GM19468 (cell line): Measurements from ENCODE around the gene ALKAL2.
"Not testable (repeated sequence)": the region's sequence is repeated elsewhere in the genome, so short reads cannot be mapped to it uniquely, and the experiment has no call there.

Experiments used
- ATAC-seq: cut with Tn5 transposase; IDR thresholded peaks from one replicate; pipeline ENCODE4 v1.9.1; 2021; ENCODE audit warnings: mild to moderate bottlenecking, moderate library complexity, moderate number of reproducible peaks; ENCODE audit not compliant: unreplicated experiment; ENCODE audit errors: extremely low read depth

Gene ALKAL2, protein sequence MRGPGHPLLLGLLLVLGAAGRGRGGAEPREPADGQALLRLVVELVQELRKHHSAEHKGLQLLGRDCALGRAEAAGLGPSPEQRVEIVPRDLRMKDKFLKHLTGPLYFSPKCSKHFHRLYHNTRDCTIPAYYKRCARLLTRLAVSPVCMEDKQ

DNA sequence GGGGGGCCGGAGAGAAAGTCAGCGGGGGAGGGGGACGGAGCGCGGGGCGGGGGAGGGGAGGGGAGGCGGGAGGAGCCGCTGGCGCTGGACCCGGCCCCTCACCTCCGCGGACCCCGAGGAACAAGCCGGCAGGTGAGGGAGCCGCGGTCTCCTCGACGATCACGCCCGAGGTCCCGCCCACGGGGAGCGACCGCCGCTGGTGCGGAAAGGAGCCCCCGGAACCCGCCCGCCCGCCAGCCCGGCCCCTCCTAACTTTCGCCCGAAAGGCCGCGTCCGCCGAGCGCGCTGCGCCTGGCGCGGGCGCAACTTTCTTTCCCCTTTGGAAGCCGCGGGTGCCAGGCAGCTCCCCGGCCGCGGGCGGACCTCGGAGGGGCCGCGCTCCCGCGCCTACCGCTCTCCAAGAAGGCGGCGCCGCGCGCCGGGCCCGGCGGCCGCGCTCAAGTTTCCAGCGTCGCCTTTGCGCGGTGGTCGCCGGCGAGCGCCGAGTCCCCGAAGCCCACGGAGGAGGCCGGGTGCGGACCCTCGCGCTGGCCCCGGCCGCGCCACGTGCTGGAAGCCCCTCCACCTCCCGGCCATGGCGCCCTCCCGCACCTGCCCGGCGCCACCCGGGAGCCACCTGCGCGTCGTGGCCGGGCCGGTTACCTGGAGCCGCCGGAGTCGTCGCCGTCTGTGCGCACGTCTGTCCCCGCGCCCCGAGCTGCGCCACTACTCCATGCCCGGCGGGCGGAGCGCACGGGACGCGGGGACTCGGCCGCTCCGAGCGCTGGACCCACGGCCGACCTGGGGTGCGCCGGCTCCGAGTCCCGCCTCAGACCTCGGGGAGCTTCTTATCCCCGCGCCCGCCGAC lies at the start of gene ALKAL2:
ALKAL2 (minus strand) TSS at position 181 of the 847 bp plus-strand sequence. CDS start 256 bp downstream, outside the sequence.
- no peak for ATAC-seq

DNA sequence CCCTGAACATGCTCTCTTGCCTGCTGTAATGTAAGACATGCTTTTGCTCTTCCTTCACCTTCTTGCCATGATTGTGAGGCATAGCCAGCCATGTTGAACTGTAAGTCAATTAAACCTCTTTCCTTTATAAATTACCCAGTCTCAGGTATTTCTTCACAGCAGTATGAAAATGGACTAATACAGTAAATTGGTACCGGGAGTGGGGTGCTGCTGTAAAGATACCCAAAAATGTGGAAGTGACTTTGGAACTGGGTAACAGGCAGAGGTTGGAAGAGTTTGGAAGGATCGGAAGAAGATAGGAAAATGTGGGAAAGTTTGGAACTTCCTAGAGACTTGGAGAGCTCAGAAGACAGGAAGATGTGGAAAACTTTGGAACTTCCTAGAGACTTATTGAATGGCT lies 49.1 kb upstream of the ALKAL2 start:
- not testable (repeated sequence) for ATAC-seq

DNA sequence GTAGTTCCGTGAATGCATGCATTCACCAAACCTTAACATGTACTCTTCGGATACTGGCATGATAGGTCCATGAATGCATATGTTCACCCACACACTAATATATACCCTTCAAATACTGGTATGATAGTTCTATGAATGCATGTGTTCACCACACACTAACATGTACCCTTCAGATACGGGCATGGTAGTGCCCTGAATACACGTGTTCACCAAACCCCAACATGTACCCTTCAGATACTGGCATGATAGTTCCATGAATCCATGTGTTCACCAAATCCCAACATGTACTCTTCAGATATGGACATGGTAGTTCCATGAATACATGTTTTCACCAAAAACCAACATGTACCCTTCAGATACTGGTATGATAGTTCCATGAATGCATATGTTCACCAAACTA lies 48.5 kb upstream of the ALKAL2 start:
- no peak for ATAC-seq

DNA sequence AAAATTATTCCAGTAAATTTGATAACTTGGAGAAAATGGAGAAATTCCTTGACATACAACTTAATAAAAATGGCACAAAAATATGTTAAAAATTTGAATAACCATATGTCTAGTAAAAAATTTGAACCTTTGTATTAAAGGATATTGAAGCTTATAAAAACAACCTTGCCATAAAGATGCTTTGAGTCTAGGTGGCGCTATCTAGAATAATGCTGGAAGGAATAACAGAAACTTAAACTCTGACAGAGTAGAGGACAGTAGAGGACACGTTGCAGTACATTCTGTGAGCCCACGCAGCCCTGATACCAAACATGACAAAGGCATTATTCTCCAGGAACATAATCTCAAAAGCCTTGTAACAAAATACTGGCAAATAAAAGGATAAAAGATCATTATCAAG lies 44.7 kb upstream of the ALKAL2 start:
- ATAC-seq = no peak

DNA sequence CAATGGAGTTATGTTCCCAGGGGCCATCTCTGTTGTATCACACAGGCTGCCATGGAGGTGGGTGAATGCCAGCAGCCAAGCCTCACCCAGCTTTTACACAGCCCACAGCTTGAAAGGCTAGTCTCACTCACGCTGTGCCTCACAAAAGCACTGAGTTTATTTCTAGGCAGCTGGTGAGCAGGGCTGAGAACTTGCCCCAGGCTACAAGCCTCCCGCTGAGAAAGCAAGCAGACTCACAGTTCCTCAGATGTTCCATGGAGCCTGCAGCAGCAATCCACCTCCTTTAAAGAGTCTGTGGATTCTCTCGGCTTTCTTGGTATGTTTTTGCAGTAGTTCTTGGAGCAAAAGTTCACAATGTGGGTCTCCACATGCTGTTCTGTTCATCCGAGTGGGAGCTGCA lies 40.9 kb upstream of the ALKAL2 start:
- no peak for ATAC-seq

DNA sequence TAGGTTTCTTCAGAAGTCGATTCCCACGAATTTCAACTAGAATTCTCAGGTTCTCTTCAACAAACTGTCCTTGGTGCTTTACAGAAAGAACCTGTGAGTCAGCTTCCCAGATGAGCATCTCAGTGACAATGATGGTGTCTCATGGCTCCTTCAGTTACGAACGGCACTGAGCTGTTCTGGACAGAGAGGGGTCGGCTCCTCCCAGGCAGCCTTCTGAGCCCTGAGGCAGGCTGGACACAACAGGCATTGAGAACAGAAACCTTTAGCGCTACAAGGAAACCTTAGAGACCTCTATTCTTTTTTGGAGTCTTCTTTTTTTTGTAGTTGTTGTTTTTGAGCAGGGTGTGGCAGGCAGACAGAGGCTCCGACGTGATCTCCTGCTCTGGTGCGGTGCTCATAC lies 35.1 kb upstream of the ALKAL2 start:
- no peak for ATAC-seq

DNA sequence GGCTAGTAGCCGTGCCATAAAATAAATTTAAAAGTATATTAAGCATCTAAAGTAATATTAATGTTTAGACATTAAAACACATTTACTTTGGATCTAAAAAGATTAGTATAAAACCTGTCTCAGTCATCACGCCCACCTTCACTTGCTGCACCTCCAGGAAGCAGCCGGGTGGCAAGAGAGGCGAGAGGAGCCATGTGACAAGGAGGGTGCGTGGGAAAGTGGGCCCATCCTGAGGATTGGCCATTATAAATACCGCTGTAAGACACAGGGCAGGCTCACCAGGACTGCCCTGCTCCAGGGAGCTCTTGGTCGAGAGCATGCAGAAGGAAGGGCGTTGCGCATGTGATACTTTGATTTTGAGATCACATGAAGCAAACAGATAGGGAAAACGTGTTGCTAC lies 34.4 kb upstream of the ALKAL2 start:
- no peak for ATAC-seq

DNA sequence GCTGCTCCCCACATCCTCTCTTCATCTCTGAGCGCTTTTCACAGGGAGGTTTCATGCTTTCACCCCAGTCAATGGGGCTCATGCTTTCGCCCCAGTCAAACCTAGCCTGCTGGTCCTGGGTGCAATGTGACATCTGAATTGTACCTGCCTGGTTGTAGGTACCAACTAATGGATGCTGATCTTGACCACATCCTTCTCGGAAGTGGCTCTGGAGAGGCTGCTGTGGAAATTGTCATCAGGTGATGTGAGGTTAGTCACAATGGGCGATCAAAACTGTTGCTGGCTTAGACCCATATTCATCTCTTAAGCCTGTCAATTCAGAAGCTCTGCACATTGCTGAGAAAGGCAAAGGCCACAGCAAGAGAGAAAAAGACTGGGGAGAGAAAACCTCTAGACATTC lies 32.7 kb upstream of the ALKAL2 start:
- ATAC-seq = no peak

DNA sequence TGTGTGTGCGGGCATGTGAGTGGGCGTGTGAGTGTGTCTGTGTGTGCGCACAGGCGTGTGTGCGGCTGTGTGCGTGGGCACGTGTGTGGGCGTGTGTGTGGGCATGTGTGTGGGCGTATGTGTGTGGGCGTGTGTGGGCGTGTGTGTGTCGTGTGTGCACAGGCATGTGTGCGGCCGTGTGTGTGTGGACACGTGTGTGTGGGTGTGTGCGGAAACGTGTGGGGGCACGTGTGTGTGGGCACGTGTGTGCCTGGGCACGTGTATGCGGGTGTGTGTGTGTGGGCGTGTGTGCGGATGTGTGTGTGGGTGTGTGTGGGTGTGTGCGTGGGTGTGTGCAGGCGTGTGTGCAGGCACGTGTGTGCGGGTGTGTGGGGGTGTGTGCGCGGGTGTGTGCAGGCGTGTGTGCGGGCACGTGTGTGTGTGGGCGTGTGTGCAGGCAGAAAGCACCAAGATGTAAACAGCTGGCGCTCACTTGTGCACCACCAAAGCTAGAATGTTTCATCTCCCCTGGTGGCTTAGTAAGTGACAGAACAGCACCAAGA lies 31.2 kb upstream of the ALKAL2 start:
- ATAC-seq = no peak

DNA sequence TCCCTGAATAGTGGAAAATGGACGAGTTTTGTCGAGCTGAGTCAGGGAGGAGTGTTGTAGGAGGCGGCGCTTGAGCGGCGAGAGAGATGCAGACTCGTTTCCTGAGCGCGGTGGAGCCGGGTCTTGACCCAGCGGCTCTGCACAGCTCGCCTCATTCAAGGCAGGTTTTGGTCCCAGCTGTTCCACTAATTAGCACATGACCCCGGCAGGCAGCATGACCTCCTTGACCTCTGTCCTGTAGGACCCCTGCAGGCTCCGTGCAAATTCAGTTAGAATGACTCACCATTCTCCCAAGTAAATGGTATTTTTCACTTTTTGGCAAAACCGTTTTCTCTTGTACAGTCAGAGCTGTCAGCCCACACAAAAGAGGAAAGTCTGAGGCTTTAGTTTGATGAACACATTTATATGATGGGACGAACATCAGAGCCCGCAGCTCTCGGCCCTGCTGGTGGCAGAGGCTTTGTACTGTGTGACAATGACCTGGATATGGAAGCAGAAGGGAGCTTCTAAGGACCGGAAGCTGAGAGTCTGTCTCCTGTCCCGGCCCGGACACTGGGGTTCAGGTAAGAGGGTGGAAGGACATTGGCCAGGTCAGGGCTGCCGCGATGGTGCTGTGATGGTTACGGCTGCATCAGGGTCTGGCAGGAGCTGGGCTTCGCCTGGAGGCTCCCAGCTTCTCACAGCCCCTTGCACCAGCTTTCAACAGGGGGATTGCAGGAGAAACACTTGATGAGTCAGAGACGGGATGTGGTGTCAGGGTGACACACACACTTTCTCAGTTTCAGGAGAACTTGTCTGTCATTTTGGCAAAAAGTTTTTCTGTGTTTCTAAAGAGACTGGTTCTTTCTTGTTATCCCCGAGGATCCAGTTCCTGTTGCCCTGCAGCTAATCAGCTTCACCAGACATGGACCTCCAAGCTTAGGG lies 29.9 kb upstream of the ALKAL2 start:
- ATAC-seq = no peak

DNA sequence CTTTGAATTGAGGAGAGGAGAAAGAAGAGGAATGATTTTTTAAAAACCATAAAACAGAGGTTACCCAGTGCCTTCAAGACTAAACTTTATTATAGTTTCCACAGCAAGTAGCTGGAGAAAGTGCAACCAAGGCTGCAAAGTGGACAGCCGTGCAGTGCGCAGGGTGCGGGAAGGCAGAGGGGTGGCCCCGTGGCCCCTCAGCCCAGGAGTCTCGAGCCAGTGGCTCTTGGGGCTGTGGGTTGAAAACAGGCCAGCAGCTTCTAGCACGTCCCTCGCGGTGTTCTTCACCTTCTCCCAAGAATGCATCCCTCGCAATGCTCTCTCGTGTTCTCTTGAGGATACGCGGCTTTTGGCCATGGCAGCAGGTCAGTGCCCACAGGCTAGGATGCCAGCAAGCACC lies 28.5 kb upstream of the ALKAL2 start:
- no peak for ATAC-seq

DNA sequence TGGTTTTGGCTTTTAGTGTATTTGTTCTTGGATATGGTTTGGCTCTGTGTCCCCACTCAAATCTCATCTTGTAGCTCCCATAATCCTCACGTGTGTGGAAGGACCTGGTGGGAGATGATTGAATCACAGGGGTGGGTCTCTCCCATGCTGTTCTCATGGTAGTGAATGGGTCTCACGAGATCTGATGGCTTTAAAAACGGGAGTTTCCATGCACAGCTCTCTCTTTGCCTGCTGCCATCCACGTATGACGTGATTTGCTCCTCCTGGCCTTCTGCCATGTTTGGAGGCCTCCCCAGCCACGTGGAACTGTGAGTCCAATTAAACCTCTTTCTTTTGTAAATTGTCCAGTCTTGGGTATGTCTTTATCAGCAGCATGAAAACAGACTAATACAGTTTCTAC lies 28.0 kb upstream of the ALKAL2 start:
- not testable (repeated sequence) for ATAC-seq

DNA sequence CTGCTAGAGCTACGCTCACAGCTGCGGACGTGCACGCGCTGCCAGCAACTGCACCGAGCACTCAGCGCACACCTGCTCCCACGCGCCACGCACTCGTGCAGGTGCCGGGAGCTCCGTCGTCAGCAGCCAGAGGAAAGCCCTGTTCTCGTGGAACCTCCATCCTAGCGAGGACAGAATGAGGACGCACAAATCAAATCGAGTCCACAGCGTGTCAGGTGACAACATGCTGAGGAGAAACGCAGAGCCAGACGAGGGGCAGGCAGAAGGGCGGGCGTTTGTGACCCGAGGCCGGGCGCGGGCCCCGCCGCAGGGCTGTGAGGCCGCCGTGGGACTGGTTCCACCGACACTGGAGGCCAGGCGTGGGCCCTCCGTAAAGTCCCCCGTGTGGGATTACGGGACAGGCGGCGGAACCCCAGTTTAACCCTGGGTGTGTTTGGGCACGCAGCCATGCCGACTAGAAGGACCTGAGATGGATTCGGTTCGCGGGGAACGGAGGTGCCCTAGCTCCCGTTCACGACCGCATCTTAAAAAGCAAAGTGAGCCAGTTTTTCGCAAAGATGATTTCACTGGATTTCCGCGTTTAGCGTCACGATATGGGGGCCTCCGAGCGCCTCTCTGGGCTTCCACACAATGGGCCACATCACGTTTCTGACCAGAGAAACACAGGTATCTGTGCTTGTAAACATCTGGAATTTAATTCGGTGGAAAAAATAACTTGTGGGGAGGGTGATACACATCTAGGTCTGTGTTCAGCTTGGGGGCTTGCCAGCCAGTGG lies 26.9 kb upstream of the ALKAL2 start:
- no peak for ATAC-seq

DNA sequence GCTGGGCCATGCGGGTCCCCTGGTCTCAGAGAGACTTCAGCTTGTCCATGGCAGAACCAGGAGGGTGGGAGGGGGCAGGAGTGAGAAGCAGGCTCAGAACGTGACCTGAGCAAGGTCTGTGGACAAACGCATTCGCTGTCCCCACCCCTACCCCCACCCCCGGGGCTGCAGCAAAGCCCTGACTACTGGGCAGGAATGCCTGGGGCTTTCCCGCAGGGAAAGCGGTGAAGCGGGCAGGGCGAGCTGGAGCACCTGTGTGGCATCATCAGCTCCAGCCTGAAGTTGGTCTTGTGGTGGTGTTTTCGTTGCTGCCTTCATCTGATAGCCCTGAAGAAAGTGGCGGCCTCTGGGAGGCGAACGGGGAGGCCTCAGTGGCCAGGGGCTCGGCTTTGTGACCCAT lies 26.1 kb upstream of the ALKAL2 start:
- ATAC-seq = no peak

DNA sequence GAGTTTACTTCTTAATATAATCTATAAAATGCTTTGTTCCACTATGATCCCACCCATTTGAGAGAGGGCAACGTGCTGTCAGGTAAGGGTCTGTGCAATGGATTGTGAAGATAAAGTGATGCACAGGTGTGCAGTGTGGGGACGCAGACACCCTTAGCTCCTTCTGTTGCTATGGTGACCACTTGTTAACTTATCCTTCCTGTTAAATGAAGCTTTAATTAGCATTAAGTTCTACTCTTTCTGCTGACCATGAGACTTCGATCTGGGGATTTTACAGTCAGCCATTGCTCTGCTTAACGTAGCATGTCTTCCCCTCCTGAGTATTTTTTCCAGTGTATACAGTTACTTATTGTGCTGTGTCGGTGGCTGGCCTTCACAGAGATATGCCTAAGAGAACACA lies 23.1 kb upstream of the ALKAL2 start:
- ATAC-seq = no peak

DNA sequence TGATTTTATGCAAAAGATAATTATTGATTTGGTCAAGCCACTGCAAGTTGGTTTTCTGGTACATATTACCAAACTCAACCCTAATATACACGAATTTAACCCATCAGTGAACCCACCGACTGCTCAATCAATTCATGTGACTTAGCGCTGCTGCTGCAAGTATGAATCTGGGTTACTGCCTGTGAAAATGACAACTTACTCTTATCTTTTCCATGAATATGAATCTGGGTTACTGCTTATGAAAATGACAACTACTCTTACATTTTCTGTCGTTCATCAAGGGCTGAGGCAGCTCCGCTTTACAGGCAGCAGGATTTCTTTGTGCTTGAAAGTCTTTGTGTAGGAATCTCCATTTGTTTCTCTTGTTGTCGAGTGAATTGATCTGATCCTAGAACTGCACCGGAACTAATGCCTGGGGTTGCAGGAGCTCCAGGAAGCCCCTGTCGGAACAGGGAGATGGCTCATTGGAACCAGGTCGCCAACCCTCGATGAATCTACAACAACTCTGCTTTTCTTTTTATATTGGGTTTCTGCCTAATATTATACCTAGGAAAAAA lies 22.1 kb upstream of the ALKAL2 start:
- ATAC-seq = no peak

DNA sequence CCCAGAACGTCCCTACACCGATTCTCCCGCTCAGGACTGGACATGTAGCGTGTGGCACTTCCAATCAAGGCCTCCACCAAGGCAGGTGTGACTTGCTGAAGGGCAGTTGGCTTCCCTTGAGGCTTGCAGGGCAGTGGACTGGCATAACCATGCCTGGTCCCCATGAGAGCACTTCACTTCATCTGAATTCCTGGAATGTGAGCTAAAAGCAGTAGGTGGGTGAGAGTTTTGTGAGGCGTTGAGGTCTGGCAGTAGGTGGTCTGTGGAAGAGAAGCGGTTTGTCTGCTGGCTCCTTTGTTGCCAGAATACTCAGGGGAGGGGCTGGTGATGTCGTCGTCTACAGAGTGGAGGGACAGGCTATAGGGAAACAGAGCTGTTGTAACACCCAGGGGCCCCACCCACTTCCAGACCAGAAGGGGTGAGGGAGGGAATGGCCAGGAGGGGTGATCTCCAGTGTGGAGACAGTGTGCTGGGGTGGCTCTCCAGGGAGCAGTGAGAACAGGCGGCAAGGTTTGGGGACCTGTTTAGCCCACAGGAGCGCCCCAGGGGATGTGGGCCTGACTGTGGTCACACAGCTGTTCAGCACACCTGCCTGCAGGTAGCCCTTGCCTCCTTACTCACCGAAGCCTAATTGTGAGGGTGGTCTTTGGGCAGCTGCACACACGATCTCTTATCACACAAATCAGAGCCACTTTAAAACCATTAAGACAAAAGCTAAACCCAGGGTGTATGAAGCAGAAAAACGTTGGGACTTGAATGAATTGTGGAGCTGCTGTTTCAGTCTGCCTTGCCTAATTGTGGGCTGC lies 21.5 kb upstream of the ALKAL2 start:
- ATAC-seq = no peak

DNA sequence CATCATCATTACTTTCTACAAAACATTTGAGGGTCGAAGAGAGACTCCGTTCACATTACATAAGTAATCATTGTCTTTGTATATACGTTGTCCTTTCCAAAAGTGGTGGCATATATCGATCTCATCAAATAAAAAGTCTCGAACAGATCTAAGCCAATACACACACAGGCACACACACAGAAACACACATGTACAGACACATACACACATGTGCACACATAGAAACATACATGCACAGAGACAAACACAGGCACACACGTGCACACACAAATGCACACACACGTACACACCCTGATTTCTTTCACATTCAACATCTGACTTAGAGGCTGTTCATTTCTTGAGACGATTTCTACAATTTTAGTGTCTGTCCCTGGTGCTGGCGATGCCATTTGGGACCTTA lies 17.5 kb upstream of the ALKAL2 start:
- no peak for ATAC-seq

DNA sequence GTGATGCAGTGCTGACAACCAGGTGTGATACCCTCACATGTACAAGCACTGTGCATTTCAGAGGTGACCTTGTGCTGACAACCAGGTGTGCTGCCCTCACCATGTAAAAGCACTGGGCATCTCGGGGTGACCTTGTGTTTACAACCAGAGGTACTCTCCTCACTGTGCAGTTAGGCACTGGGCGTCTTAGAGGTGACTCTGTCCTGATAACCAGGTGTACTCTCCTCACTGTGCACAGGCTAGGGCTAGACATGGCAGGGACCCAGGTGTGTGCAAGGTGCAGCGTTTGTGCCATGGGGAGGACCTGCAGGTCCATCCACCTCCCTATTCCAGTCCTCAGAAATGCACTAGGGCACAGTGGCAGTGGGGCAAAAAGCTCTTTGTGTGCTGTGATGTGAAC lies 8.5 kb upstream of the ALKAL2 start:
- ATAC-seq = no peak
